Rectal smooth muscle tissue (tissue), 1 donor: ENCODE measurements around the gene CPED1.

ENCODE experiments used
- H3K27ac ChIP-seq: one replicate; pipeline ENCODE4 v1.7.0; 2013; ENCODE audit warnings: low read depth, low read length, inconsistent platforms
- H3K27me3 ChIP-seq: one replicate; pipeline ENCODE4 v1.7.0; 2013; ENCODE audit warnings: low read length; ENCODE audit not compliant: control insufficient read depth, insufficient read depth
- H3K36me3 ChIP-seq: one replicate; pipeline ENCODE4 v1.7.0; 2013; ENCODE audit warnings: low read length; ENCODE audit not compliant: control insufficient read depth, insufficient read depth
- H3K4me1 ChIP-seq: one replicate; pipeline ENCODE4 v1.7.0; 2013; ENCODE audit warnings: low read length; ENCODE audit not compliant: control insufficient read depth, insufficient read depth
- H3K4me3 ChIP-seq: one replicate; pipeline ENCODE4 v1.7.0; 2013; ENCODE audit warnings: low read length
- H3K9ac ChIP-seq: one replicate; pipeline ENCODE4 v1.7.0; 2013; ENCODE audit warnings: low read length

The CPED1 gene

GRCh38 chr7:120993553-120994191 is 5.2 kb downstream of the CPED1 start:
- H3K4me3 ChIP-seq: peak overlapping the region; percentile 33
- H3K4me1 ChIP-seq: peaks cover 11% of the 10 kb centered on the region
- no peaks in the 10 kb centered on the region for H3K36me3 ChIP-seq
- no peak overlapping the region for H3K27ac ChIP-seq
- H3K27me3 ChIP-seq: no peaks in the 10 kb centered on the region
- H3K9ac ChIP-seq: no peak overlapping the region

DNA sequence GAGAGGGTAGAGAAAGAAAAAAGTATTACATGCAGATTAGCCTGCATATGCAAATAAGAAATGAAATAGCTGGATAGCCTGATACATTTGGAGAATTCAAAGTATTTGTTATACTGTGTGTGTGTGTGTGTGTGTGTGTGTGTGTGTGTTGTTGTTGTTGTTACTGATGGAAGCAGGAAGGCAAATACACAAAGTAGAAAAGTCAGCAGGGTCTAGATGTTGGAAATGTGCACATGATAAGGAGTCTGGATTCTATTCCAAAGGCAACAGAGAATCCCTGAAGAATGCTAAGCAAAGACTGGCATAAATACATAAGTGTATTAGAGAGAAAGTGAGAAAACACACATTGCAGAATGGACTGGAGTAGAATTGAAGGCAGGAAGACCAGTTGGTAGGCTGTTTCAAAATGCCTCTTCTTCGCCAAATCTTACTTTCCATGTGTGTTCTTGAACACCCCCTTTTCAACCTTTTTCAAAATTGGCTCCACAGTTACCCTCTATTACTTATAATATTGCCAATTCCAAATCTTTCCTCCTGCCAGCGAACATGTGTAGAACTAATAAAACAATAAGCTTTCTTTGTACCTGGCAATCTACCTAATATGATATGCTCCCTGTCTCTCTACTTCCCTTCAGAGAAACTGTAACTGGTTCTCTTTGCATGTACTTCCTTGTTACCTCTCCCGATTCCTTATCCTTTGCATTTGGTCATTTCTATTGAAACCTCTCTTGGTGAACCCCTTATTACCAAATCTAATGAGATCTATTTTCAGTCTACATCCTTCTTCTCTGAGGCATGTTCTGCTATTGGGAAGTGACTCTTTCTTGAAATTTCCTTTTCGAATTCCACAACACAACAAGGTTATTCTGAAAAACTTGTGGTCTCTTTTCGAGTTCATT is 6.2 kb downstream of the CPED1 start:
- peak overlapping the region; percentile 36 for H3K27ac ChIP-seq
- no peak overlapping the region for H3K4me3 ChIP-seq
- no peaks in the 10 kb centered on the region for H3K36me3 ChIP-seq
- H3K27me3 ChIP-seq: no peaks in the 10 kb centered on the region
- H3K9ac ChIP-seq: no peak overlapping the region
- H3K4me1 ChIP-seq: peaks cover 22% of the 10 kb centered on the region

- Histone ChIP-seq H3K27me3 (no peaks in the 10 kb centered on the region), H3K4me1 (peaks cover 28% of the 10 kb centered on the region), H3K27ac (peak overlapping the region; percentile 40), H3K36me3 (no peaks in the 10 kb centered on the region), H3K9ac (no peak overlapping the region), H3K4me3 (no peak overlapping the region)
Measured at GRCh38 chr7:120995654-120996053, 7.1 kb downstream of the CPED1 start.

GRCh38 chr7:120996333-120996987 is 7.9 kb downstream of the CPED1 start:
- Histone ChIP-seq H3K36me3 (no peaks in the 10 kb centered on the region), H3K27me3 (no peaks in the 10 kb centered on the region), H3K4me1 (peaks cover 31% of the 10 kb centered on the region), H3K27ac (peak overlapping the region; percentile 74), H3K9ac (no peak overlapping the region), H3K4me3 (no peak overlapping the region)

DNA sequence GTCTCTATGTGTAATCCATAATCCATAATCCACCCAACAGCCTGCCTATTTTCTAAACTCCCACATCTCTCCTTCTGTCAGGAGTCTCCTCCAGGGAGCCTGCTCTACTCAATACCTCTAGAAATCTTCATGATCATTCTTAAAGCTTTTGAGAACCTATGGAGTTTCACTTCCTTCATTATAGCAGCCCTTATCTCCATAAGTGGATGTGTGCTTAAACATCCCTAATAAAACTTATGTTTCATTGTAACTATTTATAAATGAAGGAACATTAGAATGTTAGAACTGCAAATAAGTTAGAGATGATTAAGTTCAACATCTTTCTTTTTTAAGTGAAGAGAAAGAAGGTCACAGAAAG is 8.5 kb downstream of the CPED1 start:
- peaks cover 31% of the 10 kb centered on the region for H3K4me1 ChIP-seq
- H3K9ac ChIP-seq: no peak overlapping the region
- H3K27me3 ChIP-seq: no peaks in the 10 kb centered on the region
- peak overlapping the region; percentile 74 for H3K27ac ChIP-seq
- no peaks in the 10 kb centered on the region for H3K36me3 ChIP-seq
- H3K4me3 ChIP-seq: no peak overlapping the region

GRCh38 chr7:120997882-120998474 is 9.5 kb downstream of the CPED1 start:
- Histone ChIP-seq H3K27ac (peak overlapping the region; percentile 61), H3K4me1 (peaks cover 40% of the 10 kb centered on the region), H3K9ac (no peak overlapping the region), H3K27me3 (no peaks in the 10 kb centered on the region), H3K36me3 (no peaks in the 10 kb centered on the region), H3K4me3 (no peak overlapping the region)

- Histone ChIP-seq H3K4me1 (peaks cover 44% of the 10 kb centered on the region), H3K27me3 (no peaks in the 10 kb centered on the region), H3K36me3 (no peaks in the 10 kb centered on the region), H3K4me3 (no peak overlapping the region), H3K27ac (peak overlapping the region; percentile 38), H3K9ac (no peak overlapping the region)
Measured at GRCh38 chr7:120998520-120998919, 10.0 kb downstream of the CPED1 start.

- peaks cover 46% of the 10 kb centered on the region for H3K4me1 ChIP-seq
- no peak overlapping the region for H3K9ac ChIP-seq
- H3K27me3 ChIP-seq: no peaks in the 10 kb centered on the region
- H3K36me3 ChIP-seq: no peaks in the 10 kb centered on the region
- H3K4me3 ChIP-seq: no peak overlapping the region
- H3K27ac ChIP-seq: peak overlapping the region; percentile 81
Measured at GRCh38 chr7:120998996-120999565, 10.6 kb downstream of the CPED1 start.

DNA sequence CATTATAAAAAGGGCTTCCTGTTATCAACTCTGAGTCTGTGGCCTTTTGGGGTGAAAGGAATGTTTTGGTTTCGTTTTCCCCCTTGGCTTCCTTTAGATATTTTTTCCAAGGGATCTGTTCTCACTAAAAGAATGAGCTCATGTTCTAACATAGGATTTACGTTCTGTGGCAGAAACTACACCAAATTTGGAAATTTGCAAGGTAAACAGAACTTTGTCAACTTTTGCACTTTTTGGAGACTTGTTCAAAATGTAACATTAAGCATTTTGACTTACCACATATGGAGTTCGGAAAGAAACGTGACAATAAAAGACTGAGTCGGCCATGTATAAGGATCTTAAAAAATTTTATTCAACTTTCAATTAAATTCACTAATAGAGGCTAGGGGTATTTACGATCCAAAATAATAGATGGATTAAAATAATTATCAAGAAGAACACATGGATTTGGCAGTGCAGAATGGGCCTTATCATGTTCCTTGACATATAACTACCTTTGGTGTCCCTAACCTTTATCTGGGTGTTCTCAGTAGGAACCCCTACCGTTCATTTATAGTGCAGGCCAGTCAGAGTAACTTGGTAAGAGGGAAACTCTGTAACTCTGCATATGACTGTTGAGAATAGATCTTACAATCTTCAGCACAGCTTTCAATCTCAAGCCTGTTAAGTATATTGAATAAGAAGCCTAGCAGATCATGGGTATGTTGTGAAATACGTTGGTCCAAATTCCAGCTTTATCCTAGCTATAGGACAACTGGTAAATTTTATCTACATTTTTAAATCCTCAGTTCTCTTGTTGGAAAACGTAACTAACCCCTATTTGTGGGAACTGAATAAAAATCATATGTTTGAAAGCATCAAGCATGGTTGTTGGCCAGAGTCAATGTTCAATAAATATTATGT is 11.8 kb downstream of the CPED1 start:
- peaks cover 46% of the 10 kb centered on the region for H3K4me1 ChIP-seq
- no peak overlapping the region for H3K9ac ChIP-seq
- H3K4me3 ChIP-seq: no peak overlapping the region
- no peaks in the 10 kb centered on the region for H3K36me3 ChIP-seq
- H3K27ac ChIP-seq: peak overlapping the region; percentile 81
- no peaks in the 10 kb centered on the region for H3K27me3 ChIP-seq

DNA sequence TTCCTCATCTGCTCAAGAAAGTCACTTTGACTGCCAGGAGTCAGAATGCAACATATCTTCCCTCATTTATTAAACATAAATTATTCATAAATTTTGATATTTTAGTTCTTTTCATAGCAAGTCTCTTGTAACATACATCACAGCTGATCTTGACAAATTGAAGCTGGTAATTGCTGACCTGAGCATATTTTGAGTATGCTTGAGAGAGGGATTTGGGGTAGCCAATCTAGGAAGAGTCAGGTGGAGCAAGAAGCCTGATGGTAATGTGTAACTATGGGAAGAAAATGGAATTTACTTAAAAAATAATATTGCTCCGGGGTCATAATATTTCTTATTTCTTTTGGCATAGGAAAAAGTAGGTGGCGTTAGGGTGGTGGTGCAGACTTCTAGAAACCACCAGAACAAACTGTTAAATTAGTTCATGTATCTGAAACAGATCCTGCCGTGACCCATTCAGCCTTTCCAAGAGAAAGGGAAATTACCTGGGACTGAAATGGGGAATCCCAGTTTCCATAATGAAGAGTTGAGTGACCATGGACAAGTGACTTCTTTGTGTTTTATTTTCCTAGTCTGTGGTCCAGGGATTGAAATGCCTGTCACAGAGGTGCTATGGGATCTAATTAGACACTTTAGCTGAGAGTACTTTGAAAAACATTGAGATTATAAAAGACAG is 12.9 kb downstream of the CPED1 start:
- Histone ChIP-seq H3K4me1 (peaks cover 47% of the 10 kb centered on the region), H3K4me3 (no peak overlapping the region), H3K9ac (no peak overlapping the region), H3K27ac (peak overlapping the region; percentile 11), H3K27me3 (no peaks in the 10 kb centered on the region), H3K36me3 (no peaks in the 10 kb centered on the region)
